Psoas muscle (tissue), 8 donors: ENCODE measurements around the gene AVEN. TPM values are rescaled to one million over a fixed set of nuclear protein-coding genes. Genes with fewer than 3 reads are reported as not detected.

Experiments
- ATAC-seq, 4 donors: fragments of 200-7000 bp; cut with Tn5 transposase; one replicate each; pipeline ENCODE4 v1.9.1; 2020; ENCODE audit warnings: moderate library complexity in 3 of 4, mild to moderate bottlenecking in 2 of 4
- DNase-seq, 2 donors: peaks; one replicate each; pipeline ENCODE4 v3.0.0-alpha.2; 2020
- H3K27ac ChIP-seq: fragments of 200-600 bp; one replicate; pipeline ENCODE4 v1.8.0; 2022
- H3K27me3 ChIP-seq, 3 donors: fragments of 200-600 bp in 1 of 3; one replicate each; pipeline versions ENCODE4 v1.6.1 to v1.8.0; 2013 to 2022; ENCODE audit warnings: low read length in 2 of 3, mild to moderate bottlenecking in 2 of 3, moderate library complexity in 1 of 3; ENCODE audit not compliant: insufficient read depth in 3 of 3
- H3K36me3 ChIP-seq, 2 donors: fragments of 200-600 bp in 1 of 2; one replicate each; pipeline versions ENCODE4 v1.6.1 to v1.8.0; 2013 to 2022; ENCODE audit warnings: low read depth in 1 of 2, mild to moderate bottlenecking in 1 of 2, moderate library complexity in 1 of 2; ENCODE audit not compliant: insufficient read depth in 1 of 2
- H3K4me1 ChIP-seq: fragments of 200-600 bp; one replicate; pipeline ENCODE4 v1.8.0; 2022
- H3K4me3 ChIP-seq: fragments of 200-600 bp; one replicate; pipeline ENCODE4 v1.8.0; 2022; ENCODE audit warnings: mild to moderate bottlenecking
- H3K9me3 ChIP-seq: fragments of 200-600 bp; one replicate; pipeline ENCODE4 v1.8.0; 2022
- CTCF ChIP-seq: fragments of 200-600 bp; IDR thresholded peaks from one replicate; pipeline ENCODE4 v1.8.0; 2022; ENCODE audit warnings: antibody characterized with exemption
- WGBS, 3 donors: extraction: QIAGEN DNeasy Blood & Tissue Kit; methylation state at CpG; one replicate each; pipeline versions ENCODE4 v1.1.6 to v1.1.7; 2013; 5-methylcytosine and 5-hydroxymethylcytosine counted together
- intact Hi-C, 2 donors: fragments of 100-400 bp; cut with DNase I; formaldehyde crosslinking; loops; one replicate each; pipeline versions ENCODE4 v1.11.0 to v1.14.2; 2022
- polyA plus RNA-seq, 3 donors: library from polyadenylated mRNA; stranded (reverse); fragments of 200-250 nt; gene quantifications; one replicate each; pipeline ENCODE4 v1.2.3, GENCODE V29; 2013
- total RNA-seq, 4 donors: library from RNA; stranded (reverse); fragmentation: NEBNext Ultra II Directional in 2 of 4; extraction: Animal tissue kit (Norgen Biotek cat#: 25700) in 2 of 4; gene quantifications; one replicate each; pipeline versions ENCODE4 v1.2.1 to v1.2.4, GENCODE V29; 2021 to 2023
- donor health status: healthy with polysubstance abuse.
- donor health status: DM: no; HTN: no; CAD: no; lungs with moderate emphysema.
- donor health status: Bipolar disorder and iron deficiency.
- donor health status: healthy.
- donor health status: DM: yes; HTN: yes; CAD: no.
- donor health status: DM: no; HTN: no; CAD: no.
- donor health status: DM: no; HTN: no; CAD: no.
- donor health status: DM: yes; HTN: yes; CAD: no.

Gene AVEN
- total and polyA plus RNA-seq, 7 donors: 17.2 to 30.3 (median 22.3) TPM

- H3K4me1 ChIP-seq: no peaks in the 10 kb centered on the region
- TF ChIP-seq CTCF: no peak
- no peak for ATAC-seq
- H3K9me3 ChIP-seq: no peaks in the 10 kb centered on the region
- no peaks in the 10 kb centered on the region for H3K27me3 ChIP-seq
- H3K27ac ChIP-seq: no peak overlapping the region
- peaks cover 2 to 52% of the 10 kb centered on the region in 2 donors for H3K36me3 ChIP-seq
- DNase-seq: no peak
- WGBS, 3 donors: 55 to 90% (median 74%) methylated on average over 6 of the region's 6 CpGs
- no peak overlapping the region for H3K4me3 ChIP-seq
- intact Hi-C loops: no loop called here
Measured at GRCh38 chr15:33865416-33865815, 173.6 kb downstream of the AVEN start.

GRCh38 chr15:33864360-33865075 is 174.5 kb downstream of the AVEN start:
- H3K36me3 ChIP-seq: peaks cover 2 to 61% of the 10 kb centered on the region in 2 donors
- H3K4me3 ChIP-seq: no peak overlapping the region
- DNase-seq: no peak
- no peaks in the 10 kb centered on the region for H3K4me1 ChIP-seq
- intact Hi-C loops: no loop called here
- 71 to 84% (median 72%) methylated on average over 5 of the region's 5 CpGs for WGBS, 3 donors
- no peak for TF ChIP-seq CTCF
- no peaks in the 10 kb centered on the region for H3K9me3 ChIP-seq
- H3K27me3 ChIP-seq: no peaks in the 10 kb centered on the region
- ATAC-seq: no peak
- no peak overlapping the region for H3K27ac ChIP-seq

GRCh38 chr15:33860754-33861153 is 178.2 kb downstream of the AVEN start:
- DNase-seq (no peak), ATAC-seq (no peak)
- Histone ChIP-seq H3K36me3 (peaks cover 9 to 81% of the 10 kb centered on the region in 2 donors), H3K4me1 (no peaks in the 10 kb centered on the region), H3K27ac (no peak overlapping the region), H3K9me3 (no peaks in the 10 kb centered on the region), H3K4me3 (no peak overlapping the region), H3K27me3 (no peaks in the 10 kb centered on the region)
- intact Hi-C loops: no loop called here
- no peak for TF ChIP-seq CTCF
- 96 to 99% (median 96%) methylated on average over 3 of the region's 3 CpGs for WGBS, 3 donors

- WGBS, 3 donors: 74 to 91% (median 77%) methylated on average over 1 of the region's 1 CpG
- Histone ChIP-seq H3K9me3 (no peaks in the 10 kb centered on the region), H3K4me3 (no peak overlapping the region), H3K4me1 (no peaks in the 10 kb centered on the region), H3K36me3 (peaks cover 9 to 81% of the 10 kb centered on the region in 2 donors), H3K27me3 (no peaks in the 10 kb centered on the region), H3K27ac (no peak overlapping the region)
- ATAC-seq (no peak), DNase-seq (no peak)
- no peak for TF ChIP-seq CTCF
- intact Hi-C loops: no loop called here
Measured at GRCh38 chr15:33859992-33860545, 178.9 kb downstream of the AVEN start.
